ENCODE results near the gene PPP3R1. TPM values are rescaled to one million over a fixed set of nuclear protein-coding genes. Genes with fewer than 3 reads are reported as not detected.
A peak's percentile ranks its signal among the peaks of the same experiment; 100 is the strongest.

Gene PPP3R1
- total and polyA plus RNA-seq, 2 donors (not counting 3 experiments of a cell fraction or from before 2014, with no cell fraction given) = 8.4 to 62.2 TPM

DNA sequence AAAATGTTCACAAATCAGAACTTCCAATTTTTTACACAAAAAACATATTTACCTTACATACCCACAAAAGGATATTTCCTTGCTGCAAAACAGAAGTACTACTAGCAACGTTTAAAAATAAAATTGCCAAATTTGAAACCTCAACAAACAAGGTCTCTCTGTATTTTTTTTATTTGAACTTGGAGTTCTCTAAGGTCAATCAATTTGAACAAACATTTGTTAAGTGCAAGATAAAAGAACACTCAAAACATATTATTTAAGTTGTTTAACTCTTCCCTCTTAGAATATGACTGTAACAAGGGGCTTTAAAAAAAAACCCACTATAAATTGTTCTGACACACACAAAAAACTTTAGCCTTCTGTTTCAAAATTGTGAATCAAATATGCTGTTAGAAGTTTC, 65.0 kb downstream of the PPP3R1 start:
- H3K4me1 ChIP-seq (ENCODE audit: control insufficient read depth, extremely low read depth, insufficient read depth, low read length) = peaks cover 3% of the 10 kb centered on the region
- H3K27me3 ChIP-seq (ENCODE audit: control insufficient read depth in 2 of 2, insufficient read depth in 2 of 2, low read length in 2 of 2) = no peaks in the 10 kb centered on the region
- H3K9ac ChIP-seq (replicated peaks; ENCODE audit: extremely low read depth, insufficient read depth, low read length) = no peak overlapping the region
- H3K9me3 ChIP-seq (replicated peaks; ENCODE audit: control insufficient read depth, insufficient read depth, low read length) = no peaks in the 10 kb centered on the region
- dilution Hi-C loops (cut with MboI; ENCODE audit: extremely low pct_ligation_motif_present, low sequenced_read_pairs) = no loop called here
- no peak overlapping the region for H3K4me2 ChIP-seq (ENCODE audit: insufficient read depth, low read length)
- intact Hi-C loops (cut with micrococcal nuclease) = no loop called here
- H3K4me3 ChIP-seq (replicated peaks in 1 of 3; ENCODE audit: insufficient read depth in 1 of 3, low read depth in 1 of 3, low read length in 3 of 3) = no peak overlapping the region
- H2AFZ ChIP-seq (ENCODE audit: low read depth, low read length) = no peak overlapping the region
- BruUV-seq (replicated peaks) = no TSS peak
- no peak for FAIRE-seq
- peaks cover 8% of the 10 kb centered on the region for H4K20me1 ChIP-seq (replicated peaks; ENCODE audit: control insufficient read depth, extremely low read depth, insufficient read depth, low read length)
- H3K9me1 ChIP-seq (replicated peaks; ENCODE audit: control insufficient read depth, extremely low read depth, insufficient read depth, low read length) = no peaks in the 10 kb centered on the region
- peaks cover 64% of the 10 kb centered on the region for H3K79me2 ChIP-seq (ENCODE audit: control insufficient read depth, insufficient read depth, low read length)
- H3K36me3 ChIP-seq (ENCODE audit: control insufficient read depth in 2 of 2, extremely low read depth in 1 of 2, insufficient read depth in 2 of 2, low read length in 2 of 2) = peaks cover 7 to 14% of the 10 kb centered on the region in 2 experiments
- H3K27ac ChIP-seq (ENCODE audit: insufficient read depth, low read depth, low read length) = no peak overlapping the region
- ChIA-PET CTCF (interaction anchor here (1.1 to 1.4 kb wide), 3 partner anchors 9 to 41 kb away, joined by 3 to 5 read pairs (median 3); no protein-coding TSS in a partner anchor), POLR2A (no interaction called here)
- TF ChIP-seq FOS (IDR thresholded peaks at IDR 0.05; ENCODE audit: borderline replicate concordance, insufficient read depth, low read length) = no peak
- TF ChIP-seq POLR2AphosphoS5 (IDR thresholded peaks at IDR 0.05; ENCODE audit: insufficient read depth, low read depth, low read length) = no peak
- TF ChIP-seq MYC (IDR thresholded peaks at IDR 0.05; ENCODE audit: low read depth, low read length) = no peak
- no peak for TF ChIP-seq GATA2 (IDR thresholded peaks at IDR 0.05; ENCODE audit: insufficient read depth, insufficient read length, low read depth, low read length)
- no peak for DNase-seq (ENCODE audit: low read depth, low spot score)

DNA sequence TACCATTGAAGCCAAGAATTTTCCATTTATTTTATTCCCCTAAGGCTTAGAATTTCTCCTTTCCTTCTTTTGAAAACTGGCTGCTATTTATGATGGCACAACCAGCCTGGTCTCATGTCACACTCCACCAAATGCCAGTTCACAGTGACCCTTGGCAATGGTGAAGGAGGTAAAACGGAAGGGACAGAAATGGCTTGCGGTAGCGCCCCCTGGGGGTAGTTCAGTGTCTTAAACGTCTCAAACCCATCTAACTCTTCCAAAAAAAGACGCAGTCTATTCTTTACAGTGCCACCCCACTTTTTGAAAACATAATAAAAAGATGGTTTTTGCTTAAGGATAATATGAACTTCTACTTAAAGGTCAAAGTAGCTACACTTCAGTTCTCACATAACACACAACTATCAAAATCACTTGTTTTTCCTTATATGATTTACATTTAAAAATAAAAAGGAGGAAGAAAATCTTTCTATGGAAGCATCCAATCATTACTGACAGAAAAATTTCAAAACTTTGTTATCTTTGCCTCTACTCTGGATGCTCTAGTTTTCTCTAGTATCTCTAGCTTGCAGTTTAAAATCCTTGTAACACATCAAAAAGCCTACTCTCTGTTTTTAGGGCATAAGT, 66.7 kb downstream of the PPP3R1 start:
- CTCF ChIA-PET = interaction anchor here (0.9 to 3.7 kb wide), 19 partner anchors 7 to 107 kb away, joined by 3 to 36 read pairs (median 4); no protein-coding TSS in a partner anchor
- POLR2A ChIA-PET = no interaction called here
- Histone ChIP-seq H3K4me3 (replicated peaks in 1 of 3; ENCODE audit: insufficient read depth in 1 of 3, low read depth in 1 of 3, low read length in 3 of 3) (no peak overlapping the region), H3K9ac (replicated peaks; ENCODE audit: extremely low read depth, insufficient read depth, low read length) (no peak overlapping the region), H3K9me1 (replicated peaks; ENCODE audit: control insufficient read depth, extremely low read depth, insufficient read depth, low read length) (no peaks in the 10 kb centered on the region), H2AFZ (ENCODE audit: low read depth, low read length) (no peak overlapping the region), H3K36me3 (ENCODE audit: control insufficient read depth in 2 of 2, extremely low read depth in 1 of 2, insufficient read depth in 2 of 2, low read length in 2 of 2) (peaks cover 9 to 14% of the 10 kb centered on the region in 2 experiments), H3K27ac (ENCODE audit: insufficient read depth, low read depth, low read length) (no peak overlapping the region), H3K79me2 (ENCODE audit: control insufficient read depth, insufficient read depth, low read length) (peaks cover 48% of the 10 kb centered on the region), H4K20me1 (replicated peaks; ENCODE audit: control insufficient read depth, extremely low read depth, insufficient read depth, low read length) (peaks cover 3% of the 10 kb centered on the region), H3K4me1 (ENCODE audit: control insufficient read depth, extremely low read depth, insufficient read depth, low read length) (no peaks in the 10 kb centered on the region), H3K9me3 (replicated peaks; ENCODE audit: control insufficient read depth, insufficient read depth, low read length) (no peaks in the 10 kb centered on the region), H3K27me3 (ENCODE audit: control insufficient read depth in 2 of 2, insufficient read depth in 2 of 2, low read length in 2 of 2) (no peaks in the 10 kb centered on the region), H3K4me2 (ENCODE audit: insufficient read depth, low read length) (no peak overlapping the region)
- peak; percentile 37 for DNase-seq (ENCODE audit: low read depth, low spot score)
- TF ChIP-seq GATA2 (IDR thresholded peaks at IDR 0.05; ENCODE audit: insufficient read depth, insufficient read length, low read depth, low read length) (no peak), JUN (IDR thresholded peaks at IDR 0.05; ENCODE audit: borderline replicate concordance, insufficient read depth, insufficient read length, low read depth) (no peak), POLR2A (IDR thresholded peaks at IDR 0.05; ENCODE audit: low read depth, low read length) (no peak), POLR2AphosphoS5 (IDR thresholded peaks at IDR 0.05; ENCODE audit: insufficient read depth, low read depth, low read length) (no peak)
- TF ChIP-seq, protein P1, sequence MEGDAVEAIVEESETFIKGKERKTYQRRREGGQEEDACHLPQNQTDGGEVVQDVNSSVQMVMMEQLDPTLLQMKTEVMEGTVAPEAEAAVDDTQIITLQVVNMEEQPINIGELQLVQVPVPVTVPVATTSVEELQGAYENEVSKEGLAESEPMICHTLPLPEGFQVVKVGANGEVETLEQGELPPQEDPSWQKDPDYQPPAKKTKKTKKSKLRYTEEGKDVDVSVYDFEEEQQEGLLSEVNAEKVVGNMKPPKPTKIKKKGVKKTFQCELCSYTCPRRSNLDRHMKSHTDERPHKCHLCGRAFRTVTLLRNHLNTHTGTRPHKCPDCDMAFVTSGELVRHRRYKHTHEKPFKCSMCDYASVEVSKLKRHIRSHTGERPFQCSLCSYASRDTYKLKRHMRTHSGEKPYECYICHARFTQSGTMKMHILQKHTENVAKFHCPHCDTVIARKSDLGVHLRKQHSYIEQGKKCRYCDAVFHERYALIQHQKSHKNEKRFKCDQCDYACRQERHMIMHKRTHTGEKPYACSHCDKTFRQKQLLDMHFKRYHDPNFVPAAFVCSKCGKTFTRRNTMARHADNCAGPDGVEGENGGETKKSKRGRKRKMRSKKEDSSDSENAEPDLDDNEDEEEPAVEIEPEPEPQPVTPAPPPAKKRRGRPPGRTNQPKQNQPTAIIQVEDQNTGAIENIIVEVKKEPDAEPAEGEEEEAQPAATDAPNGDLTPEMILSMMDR (IDR thresholded peaks at IDR 0.05; ENCODE audit: extremely low read depth in 1 of 2, insufficient read depth in 1 of 2, low read depth in 1 of 2, low read length in 2 of 2) = peak; percentile 70 to 80
- dilution Hi-C loops (cut with MboI; ENCODE audit: extremely low pct_ligation_motif_present, low sequenced_read_pairs) = no loop called here
- intact Hi-C loops (cut with micrococcal nuclease) = loop anchor here (1.0 kb wide), 1 partner anchor 63 kb away; no protein-coding TSS in a partner anchor
- no peak for FAIRE-seq
- no TSS peak for BruUV-seq (replicated peaks)

Data from endothelial cell of umbilical vein (primary cell).